Activated CD4-positive, alpha-beta T cell treated with anti-CD3 and anti-CD28 coated beads, Interleukin-2, amount 50 U/mL, for 48 hours (primary cell): Measurements from ENCODE around the gene MYO3B.
"Not testable (repeated sequence)": the region's sequence is repeated elsewhere in the genome, so short reads cannot be mapped to it uniquely, and the experiment has no call there.

ENCODE experiments used
- DNase-seq, 2 experiments: peaks; one replicate each; pipeline ENCODE4 v3.0.0-alpha.2; 2020

Gene MYO3B

DNA sequence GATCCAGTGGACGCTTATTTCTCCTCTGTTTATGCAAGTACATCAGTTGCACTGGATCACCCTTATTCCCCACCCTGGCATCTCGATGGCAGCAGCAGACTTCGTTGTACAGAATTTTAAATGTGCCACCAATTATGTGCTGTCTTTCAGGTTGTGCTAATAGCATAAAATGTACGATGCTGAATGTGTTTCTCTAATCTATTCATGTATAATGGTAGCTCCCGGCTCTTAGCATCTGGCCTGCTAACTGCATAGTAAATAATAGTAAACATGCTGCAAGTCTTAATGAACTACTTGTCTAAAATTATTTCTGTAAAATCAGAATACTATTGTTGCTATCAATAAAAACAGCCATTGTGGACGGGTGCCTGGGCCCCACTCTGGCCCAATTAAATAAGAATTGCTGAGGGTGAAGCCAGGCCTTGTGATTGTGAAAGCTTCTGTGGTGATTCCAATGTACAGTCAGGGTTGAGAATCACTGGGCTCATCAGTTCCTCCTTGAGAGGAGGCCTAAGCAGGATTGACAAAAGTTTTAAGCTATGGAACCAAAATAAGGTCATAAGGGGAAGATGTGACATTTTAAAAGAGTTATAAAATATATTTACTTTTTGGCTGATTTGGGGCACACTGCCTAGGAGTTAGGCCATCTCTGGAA lies 14.4 kb upstream of the MYO3B start:
- no peak for DNase-seq

DNA sequence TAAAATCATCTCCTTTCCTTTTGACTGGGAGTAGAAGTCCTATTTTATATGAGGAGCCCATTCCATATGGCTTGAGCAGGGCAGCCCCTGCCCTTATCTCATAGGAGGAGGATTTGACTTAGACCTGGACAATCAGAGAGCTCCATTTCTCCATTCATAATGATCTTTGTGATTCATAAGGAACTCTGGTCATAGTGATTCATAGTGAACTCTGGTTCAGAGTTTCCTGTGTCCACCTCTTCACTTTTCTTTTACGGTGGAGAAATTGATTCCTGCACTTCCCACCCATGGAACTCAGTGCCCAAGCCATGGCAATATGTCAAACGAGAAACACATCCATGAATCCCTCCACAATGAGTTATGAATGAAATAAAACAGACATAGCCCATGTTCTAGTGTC lies 12.8 kb upstream of the MYO3B start:
- no peak for DNase-seq

DNA sequence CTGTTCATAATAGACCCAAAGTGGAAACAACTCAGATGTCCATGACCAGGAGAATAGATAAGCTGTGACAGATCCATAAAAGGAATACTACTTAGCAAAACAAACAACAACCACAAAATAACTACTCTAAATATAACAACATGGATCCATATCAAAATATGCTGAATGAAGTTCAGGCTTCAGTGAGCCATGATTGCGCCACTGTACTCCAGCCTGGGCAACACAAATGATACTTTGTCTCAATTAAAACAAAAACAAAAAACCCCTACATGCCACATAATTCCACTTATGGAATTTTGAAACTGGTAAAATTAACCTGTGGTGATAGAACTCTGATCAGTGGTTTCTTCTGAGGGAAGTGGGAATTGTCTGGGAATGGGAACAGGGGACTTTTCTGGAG lies 11.2 kb upstream of the MYO3B start:
- no peak for DNase-seq

DNA sequence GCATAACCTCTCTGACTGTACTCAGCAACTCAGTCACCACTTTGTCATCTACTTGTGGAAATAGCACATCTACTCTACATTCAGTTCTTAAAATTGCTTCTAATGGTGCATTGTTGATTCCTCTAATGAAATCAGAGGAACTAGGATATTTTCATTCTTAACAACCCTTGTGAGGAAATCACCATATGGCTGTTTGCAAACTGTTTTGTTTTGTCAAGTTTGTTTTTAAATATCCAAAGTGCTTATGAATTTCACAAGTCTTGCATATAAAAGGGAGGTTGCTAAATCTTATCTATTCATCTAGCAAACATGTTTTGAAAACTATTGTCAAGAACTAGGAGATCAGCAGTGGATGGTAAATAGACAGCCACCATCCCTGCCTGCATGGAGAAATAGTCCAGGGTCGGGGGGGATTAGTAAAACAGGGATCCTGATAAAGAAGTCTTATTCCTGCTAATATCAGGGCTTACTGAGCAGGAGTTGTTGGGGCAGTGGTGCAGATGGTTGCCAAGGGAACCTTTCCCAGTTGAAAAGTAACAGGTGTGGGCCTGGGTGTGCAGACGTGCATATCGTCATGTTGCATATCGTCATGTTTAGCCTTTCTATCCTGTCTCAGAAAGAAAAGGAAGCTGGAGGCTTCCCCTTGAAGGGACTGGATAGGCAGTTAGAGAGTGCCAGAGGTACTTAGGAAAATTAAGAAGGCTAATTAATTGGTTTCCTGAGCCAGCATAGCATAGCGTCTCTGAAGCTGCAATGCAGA lies 7.5 kb upstream of the MYO3B start:
- DNase-seq, result no peak

DNA sequence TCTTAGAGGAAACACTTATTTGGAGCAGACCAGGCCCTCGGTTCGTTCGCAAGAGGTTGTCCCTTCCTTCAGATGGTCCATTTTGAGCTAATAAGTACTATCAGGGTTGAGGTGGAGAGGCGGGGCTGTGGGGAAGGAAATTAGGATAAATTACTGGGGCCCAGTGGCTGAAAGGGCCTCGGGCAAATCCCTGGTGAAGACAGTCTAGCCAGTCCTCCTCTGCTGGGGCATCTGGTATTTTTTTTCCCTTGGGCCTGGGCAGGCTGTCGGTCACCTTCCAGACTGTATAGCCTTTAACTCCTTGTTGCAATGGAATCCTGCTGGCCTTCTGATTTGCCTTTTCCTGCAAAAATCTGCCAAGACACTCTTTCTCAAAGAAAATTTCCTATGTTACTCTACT lies 1.7 kb upstream of the MYO3B start:
- no peak for DNase-seq

DNA sequence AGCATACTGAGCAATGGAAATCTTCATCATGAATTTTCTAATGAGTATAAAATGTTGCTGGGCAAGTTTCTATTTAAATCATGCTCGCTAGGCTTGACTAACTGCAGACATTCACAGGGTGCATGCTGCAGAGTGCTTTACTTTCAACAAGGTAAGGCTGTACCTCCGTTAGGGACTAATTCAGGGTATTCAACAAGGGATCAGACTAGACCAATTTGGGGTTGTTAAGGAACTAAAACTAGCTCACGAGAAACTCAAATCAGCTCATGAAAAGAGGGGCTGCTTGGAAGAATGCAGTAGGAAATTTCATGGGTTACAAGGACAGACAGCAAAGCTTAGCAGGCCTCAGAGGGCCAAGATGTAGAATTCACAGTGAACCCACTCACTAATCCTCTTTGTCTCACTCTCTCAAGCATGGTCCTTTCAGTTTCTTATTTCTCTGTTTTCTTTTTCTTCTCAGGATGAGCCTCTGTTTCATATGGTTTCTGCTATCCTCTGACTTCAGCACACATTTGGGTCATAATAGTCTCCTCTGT lies 2.2 kb downstream of the MYO3B start:
- DNase-seq, result no peak

DNA sequence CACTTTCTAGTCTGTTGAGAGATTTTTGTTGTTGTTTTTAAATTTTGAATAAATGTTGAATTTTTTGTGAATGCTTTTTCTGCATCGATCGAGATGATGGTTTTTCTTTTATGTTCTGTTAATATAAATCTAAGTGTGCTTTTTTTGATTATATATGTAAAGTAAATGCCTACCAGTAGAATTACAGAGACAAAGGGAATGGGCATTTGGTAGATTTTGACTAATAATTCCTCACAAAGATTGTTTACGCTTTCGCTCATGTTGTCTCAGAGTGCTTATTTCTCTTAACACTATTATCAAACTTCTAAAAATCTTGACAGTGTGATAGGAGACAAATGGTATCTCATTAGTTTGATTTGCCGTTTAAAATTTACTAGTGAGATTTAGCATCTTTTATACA lies 3.7 kb downstream of the MYO3B start:
- DNase-seq, result no peak

DNA sequence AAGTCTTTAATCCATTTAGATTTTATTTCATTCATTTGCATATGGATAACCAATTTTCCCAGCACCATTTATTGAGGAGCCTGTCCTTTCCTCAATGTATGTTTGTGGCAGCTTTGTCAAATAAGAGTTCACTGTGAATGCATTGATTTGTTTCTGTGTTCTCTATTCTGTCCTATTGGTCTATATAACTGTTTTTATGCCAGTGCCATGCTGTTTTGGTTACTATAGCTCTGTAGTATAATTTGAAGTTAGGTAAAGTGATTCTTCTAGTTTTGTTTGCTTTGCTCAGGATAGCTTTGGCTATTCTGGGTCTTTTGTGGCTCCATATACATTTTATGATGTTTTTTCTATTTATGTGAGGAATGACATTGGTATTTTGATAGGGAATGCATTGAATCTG lies 7.4 kb downstream of the MYO3B start:
- no peak for DNase-seq

DNA sequence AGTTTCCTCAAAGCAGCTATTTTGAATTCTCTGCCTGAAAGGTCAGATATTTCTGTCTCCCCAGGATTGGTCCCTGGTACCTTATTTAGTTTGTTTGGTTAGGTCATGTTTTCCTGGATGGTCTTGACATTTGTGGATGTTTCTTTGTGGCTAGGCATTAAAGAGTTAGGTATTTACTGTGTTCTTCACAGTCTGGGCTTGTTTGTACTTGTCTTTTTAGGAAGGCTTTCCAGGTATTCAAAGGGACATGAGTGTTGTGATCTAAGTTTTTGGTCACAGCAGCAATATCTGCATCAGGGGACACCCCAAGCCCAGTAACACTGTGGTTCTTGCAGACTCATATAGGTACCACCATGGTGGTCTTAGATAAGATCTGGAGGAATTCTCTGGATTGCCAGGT lies 11.8 kb downstream of the MYO3B start:
- DNase-seq, result no peak

DNA sequence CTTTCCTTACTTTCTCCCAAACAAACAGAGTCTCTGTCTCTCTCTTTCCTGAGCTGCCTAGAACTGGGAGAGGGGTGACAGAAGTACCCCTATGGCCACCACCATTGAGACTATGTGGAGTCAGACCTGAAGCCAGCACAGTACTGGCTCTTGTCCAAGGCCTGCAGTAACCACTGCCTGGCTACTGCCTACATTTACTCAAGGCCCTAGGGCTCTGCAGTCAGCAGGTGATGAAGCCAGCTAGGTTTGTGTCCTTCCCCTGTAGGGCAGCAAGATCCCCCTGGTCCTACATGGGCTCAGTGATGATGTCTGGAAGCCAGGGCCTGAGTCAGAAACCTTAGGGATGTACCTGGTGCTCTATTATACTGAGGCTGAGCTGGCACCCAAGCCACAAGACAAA lies 12.2 kb downstream of the MYO3B start:
- no peak for DNase-seq

DNA sequence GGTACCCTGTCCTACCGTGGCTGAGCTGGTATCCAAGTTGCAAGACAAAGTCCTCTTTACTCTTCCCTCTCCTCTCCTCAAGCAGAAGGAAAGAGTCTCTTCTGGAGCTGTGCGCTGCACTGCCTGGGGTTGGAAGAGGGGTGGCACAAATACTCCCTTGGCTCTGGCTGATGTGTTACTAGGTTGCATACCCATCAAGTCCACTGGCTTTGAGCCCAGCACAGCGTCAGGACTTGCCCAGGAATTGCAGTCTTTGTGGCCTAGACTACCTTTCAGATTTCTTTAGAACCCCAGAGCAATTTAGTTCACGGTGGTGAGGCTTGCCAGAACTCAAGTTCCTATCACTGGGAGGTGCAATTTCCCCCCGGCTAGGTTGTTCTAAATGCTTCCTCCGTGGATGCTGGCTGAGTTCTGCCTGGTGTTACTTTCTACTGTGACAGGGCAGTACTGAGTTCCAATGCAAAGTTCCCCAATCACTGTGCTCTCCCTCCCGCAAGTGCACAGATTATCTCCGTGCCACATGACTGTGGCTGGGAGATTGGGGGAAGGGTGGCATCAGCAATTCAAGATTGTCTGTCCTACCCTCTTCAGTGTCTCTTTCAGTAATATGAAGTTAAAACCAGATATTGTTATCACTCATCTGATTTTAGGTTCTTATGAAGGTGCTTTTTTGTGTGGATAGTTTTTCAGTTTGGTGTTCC lies 13.4 kb downstream of the MYO3B start:
- no peak for DNase-seq

DNA sequence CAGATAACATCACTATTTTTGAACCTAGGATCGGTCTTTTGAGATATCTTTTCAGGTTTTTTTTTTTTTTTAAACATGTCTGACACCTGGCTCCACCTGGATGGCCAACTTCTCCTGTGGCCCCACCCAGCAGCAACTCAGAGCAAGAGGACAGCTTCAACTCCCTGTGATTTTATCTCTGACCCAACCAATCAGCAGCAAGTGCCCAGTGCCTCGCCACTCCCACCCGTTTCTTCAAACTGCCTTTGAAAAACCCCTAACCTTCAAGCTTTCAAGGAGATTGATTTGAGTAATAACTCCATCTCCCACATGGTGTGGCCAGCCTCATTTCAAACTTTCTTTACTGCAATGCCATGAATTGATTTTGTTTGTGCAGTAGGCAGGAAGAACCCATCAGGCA lies 19.0 kb downstream of the MYO3B start:
- DNase-seq, result no peak

DNA sequence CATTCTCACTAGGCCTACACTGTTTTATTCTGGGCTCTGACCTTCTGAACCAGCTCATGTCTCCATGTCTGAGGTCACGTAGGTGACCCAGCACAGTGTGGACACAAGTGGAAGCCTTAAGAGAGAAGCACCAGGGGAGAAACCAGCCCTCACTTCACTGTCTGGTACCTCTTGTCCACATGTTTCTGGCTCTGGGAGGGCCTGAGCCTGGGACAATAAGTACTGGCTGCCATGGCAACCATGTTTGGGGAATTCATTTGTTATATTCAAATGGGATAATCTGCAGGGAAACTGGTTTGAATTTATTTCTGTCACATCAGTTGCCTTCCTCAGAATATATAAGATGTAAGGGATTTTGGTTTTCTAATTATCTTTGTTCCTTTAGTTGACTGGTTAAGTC lies 23.3 kb downstream of the MYO3B start:
- DNase-seq, result no peak

DNA sequence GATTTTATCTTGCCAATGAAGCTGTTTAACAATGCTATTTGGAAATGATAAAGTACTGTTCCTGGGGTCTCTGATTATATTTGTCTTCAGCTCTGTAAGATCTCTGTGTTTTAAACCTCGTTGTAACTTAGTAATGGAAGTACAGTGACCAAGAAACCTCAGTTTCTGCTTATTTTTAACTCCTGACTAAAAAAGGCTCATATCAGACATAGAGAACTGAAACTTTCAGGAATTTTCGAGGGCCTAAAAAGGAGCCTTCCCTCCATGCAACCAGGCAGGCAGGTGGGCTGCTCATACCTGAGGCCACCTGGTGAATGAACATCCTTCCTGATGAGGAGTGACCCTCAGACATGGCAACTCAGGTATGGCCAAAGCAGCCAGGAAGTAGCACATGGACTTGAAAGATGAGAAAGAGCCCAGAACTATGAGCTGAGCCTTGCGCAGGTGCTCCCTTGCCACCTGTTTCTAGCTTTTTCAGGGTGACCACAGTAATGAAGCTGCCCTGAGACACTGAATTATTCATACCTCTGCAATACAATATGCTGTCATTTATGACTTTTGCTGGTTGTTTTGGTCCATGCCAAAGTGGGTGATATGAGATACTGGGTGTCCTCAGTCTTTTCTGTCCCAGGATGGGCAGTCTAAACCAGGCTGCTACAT lies 23.9 kb downstream of the MYO3B start:
- DNase-seq, result no peak

DNA sequence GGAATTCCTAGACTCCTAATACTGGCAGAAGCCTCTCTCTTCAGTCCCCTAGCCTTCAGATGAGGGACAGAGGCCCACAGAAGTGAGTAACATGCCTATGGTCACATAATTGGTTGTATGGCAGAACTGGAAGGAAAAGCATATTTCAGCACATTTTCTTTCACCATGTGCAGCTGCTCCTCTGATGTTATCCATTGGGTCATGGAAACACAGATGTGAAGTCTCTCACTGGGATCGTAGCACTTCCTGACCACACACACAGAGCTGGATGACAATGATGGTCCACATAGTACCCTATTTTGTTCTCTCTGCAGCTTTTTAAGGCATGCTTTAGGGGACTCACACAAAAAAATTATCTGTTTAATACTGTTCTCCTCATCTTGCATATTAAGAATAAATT lies 24.5 kb downstream of the MYO3B start:
- DNase-seq, result no peak

DNA sequence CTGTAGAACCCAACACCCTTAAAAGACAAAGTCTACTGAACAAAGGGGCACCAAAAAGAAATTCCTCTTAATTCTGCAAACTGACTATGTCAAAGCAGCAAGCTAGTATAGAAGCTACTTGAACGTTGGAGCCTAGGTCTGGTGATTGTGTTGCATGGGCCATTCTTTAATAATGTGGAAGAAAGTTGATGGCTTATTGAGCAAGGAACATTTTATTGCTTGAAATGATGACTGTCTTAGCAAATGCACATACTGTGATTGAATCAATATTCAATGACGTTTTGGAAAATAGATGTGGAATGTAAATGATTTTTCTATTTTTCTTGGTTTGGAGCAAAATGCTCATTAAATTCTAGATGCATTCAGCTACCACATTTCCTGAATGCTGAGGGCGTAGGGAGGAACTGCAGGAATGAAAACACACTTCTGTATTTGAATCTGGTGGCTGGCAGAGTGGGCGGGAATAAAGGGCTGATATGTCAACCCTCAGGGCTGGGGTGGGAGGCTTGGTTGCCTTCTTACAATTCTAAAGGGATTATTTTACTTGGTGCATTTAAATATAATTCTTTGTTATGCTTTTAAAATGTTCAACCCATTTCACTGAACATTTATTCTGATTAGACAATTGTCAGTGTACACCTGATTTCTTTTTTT lies 26.5 kb downstream of the MYO3B start:
- no peak for DNase-seq

DNA sequence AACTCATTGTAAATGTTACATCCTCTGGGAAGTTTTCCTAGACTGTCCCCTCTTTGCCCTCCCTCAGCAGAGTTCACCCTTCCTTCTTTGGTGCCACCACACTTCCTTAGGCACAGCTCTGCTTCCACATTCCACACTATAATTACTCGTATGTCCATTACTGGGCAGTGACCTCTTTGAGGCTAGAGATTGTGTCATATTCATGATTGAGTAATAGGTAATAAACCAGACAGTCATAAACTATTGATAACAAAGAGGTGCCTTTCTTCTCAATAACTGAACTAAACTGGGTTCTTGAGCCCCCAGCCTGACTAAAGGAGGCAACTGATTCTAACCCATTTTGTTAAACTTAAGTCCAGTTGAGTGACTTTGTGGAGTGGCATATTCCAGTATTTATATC lies 28.3 kb downstream of the MYO3B start:
- DNase-seq, result no peak

DNA sequence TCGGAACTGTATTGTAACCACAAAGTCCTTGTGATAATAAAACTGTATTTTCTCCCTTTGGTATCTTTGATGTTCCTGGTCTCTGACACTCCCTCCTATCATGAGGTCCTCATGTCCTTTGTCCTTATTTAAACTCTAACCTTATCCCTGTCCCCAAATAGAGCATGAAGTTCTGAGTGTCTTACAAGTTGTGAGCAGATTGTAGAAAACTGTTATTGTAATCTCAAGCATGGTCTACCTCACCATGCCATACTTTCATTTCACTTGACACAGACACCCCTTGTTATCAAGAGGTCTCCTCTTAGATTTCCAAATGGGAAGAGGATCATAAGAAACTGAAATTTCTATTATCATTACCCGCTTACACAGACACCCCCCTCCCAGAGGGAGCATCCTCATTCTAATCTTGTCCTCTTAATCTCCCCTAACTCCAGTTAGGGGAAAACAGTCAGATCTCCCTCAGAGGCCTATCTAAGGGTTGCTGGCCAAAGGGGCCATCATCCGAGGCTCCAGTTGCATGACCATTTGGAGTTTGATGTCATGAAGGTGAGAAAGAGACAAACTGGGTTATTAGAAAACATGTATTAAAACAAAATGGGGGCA lies 29.0 kb downstream of the MYO3B start:
- no peak for DNase-seq

DNA sequence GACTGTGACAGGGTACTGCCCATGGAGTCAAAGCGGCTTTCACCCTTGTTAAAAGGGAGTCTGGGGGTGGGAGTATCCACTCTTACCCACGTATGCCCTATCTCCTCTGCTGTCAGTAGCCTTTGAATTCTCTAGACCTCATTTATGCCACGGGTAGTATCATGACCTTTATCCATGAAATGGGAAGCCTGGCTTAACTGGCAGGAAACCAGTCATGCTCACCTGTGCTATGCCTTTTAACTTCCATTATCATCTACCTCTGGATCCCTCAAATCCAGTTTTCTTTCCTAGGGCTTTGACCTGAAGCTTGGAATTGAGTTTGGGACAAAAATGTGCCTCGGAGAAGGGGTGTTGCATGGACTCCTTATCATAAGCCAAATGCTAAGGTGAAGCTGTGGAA lies 30.0 kb downstream of the MYO3B start:
- no peak for DNase-seq

DNA sequence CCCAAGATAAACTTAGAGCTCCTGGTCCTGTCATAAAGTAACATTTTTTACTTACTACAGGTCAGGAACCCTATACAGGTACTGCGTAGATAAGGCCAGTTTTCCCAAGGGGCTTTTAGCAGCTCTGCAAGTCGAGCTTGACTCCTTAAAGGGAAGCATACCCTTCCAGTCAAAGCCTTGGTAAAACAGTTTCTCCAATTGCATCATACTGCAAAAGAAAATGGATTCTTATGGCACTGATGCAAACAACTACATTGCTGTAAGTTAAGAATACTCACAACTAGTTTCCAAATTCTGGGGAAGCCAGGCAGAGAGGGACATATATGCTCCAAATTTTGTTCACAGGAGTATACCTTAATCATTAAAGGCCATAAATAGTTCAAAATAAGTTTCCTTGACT lies 31.0 kb downstream of the MYO3B start:
- no peak for DNase-seq

DNA sequence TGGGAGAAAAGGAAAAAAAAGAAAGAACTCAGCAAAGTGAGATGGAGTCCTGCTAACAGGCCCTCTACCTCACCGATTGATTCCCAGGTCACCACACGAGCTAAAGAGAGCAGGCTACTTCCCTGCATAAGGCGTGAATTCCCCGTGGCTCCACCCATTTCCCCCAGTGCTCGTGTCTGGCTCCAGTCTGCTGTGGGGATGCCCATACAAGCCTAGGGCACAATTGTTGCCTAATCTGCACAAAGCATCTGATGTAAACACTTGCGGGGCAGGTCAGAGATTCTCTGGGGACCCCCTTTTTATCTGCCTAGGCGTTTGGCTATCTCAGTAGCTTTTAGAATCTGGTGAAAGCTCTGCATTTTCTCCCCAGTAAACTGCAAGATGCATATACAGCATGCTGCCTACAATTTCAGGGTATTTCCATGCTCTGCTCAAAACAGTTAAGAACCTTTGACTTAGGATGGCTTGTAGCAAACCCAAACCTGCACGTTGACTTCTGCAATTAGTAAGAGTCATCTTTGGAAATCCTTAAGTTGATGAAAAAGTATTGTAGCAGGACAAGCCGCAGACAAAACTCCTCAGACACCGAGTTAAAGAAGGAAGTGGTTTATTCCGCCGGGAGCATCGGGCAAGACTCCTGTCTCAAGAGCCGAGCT lies 34.8 kb downstream of the MYO3B start:
- DNase-seq, result no peak

DNA sequence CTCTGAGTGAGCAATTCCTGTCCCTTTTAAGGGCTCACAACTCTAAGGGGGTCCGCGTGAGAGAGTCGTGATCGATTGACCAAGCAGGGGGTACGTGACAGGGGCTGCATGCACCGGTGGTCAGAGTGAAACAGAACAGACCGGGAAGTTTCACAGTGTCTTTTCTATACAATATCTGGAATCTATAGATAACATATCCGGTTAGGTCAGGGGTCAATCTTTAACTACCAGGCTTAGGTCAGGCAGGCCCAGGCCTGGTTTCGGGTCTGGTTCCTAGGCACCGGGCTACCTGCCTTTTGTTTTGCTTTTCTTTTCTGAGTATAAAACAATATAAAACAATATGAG lies 35.3 kb downstream of the MYO3B start:
- DNase-seq, result not testable (repeated sequence)
